Ovary (tissue), 3 donors: ENCODE data around the gene PDXDC1.

Source experiments
- CTCF ChIP-seq, 3 donors: fragments of 450-650 bp in 2 of 3; fragments of 200-600 bp in 1 of 3; IDR thresholded peaks; one replicate each; pipeline versions ENCODE4 v1.5.1 to v1.8.0; 2016 to 2022; ENCODE audit warnings: antibody characterized with exemption in 3 of 3, mild to moderate bottlenecking in 1 of 3
- EP300 ChIP-seq: sonication (generic); formaldehyde crosslinking; IDR thresholded peaks from one replicate; pipeline ENCODE4 v1.6.1; 2017; ENCODE audit warnings: antibody characterized with exemption
- donor health status: DM: no; HTN: no; CAD: no.

GRCh38 chr16:15073101-15073500, 98.3 kb downstream of the PDXDC1 start:
- TF ChIP-seq CTCF (IDR thresholded peaks at IDR 0.05) (no peak), EP300 (no peak)
